ENCODE results near the gene GRB10. TPM values are rescaled to one million over a fixed set of nuclear protein-coding genes. Genes with fewer than 3 reads are reported as not detected.

The GRB10 gene
- total and polyA plus RNA-seq, 2 of the 8 experiments (the other 6 are each of a cell fraction or from before 2014, with no cell fraction given) = 35.7 to 97.0 TPM

DNA sequence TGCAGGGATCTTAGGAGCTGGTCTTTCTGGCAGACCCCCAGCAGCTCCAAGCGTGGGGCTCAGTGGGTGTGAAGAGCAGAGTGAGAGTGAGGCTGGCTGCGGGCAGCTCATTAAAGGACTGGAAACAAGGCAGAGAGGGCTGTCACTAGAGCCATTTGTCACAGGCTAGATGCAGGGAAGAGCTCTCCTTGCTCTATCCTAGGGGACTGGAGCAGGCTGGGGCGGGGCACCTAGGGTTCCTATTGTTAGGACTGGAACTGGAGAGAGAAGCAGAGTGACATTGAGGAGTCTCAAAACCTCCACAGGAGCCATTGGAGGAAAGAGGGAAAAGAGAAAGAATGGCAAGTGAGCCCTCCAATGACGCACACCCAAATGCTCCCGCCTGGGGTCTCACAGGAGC lies 216.7 kb downstream of the GRB10 start:
- no peak overlapping the region for H3K23ac ChIP-seq (ENCODE audit: insufficient read length)
- DNase-seq (ENCODE audit: low read depth in 1 of 2, low spot score in 2 of 2) (no peak), FAIRE-seq (no peak)
- H4K20me1 ChIP-seq (replicated peaks in 1 of 2; ENCODE audit: control insufficient read depth in 1 of 2, insufficient read depth in 2 of 2, low read length in 2 of 2) = peaks cover 0 to 2% of the 10 kb centered on the region in 2 experiments
- no peak overlapping the region for H2BK120ac ChIP-seq (replicated peaks; ENCODE audit: low read depth, low read length)
- ChIA-PET CTCF (ENCODE audit: partially characterized antibody) (interaction anchor here (0.9 to 1.5 kb wide), 3 partner anchors 22 to 98 kb away, joined by 3 to 4 read pairs (median 3); no protein-coding TSS in a partner anchor), POLR2A (ENCODE audit: partially characterized antibody) (interaction anchor here (0.6 kb wide), 1 partner anchor 165 kb away, joined by 5 read pairs; no protein-coding TSS in a partner anchor)
- H3K4me1 ChIP-seq (replicated peaks in 1 of 4; ENCODE audit: control insufficient read depth in 3 of 4, insufficient read depth in 4 of 4, low read length in 3 of 4) = peaks cover 0 to 3% (median 0%) of the 10 kb centered on the region in 4 experiments; a peak in 1 of 7 replicates
- no peak overlapping the region for H4K5ac ChIP-seq (ENCODE audit: insufficient read length, low read depth, low read length)
- H4K91ac ChIP-seq (replicated peaks; ENCODE audit: insufficient read length, low read length) = no peak overlapping the region
- no peak overlapping the region for H3K9ac ChIP-seq (replicated peaks in 1 of 4; ENCODE audit: extremely low read depth in 1 of 4, low read depth in 3 of 4, low read length in 3 of 4)
- H3K56ac ChIP-seq (replicated peaks; ENCODE audit: insufficient read length, low read depth, low read length) = no peak overlapping the region
- no peaks in the 10 kb centered on the region for H3K36me3 ChIP-seq (ENCODE audit: control insufficient read depth in 2 of 4, insufficient read depth in 4 of 4, low read length in 3 of 4)
- H2BK15ac ChIP-seq (ENCODE audit: low read length) = no peak overlapping the region
- no peak overlapping the region for H4K8ac ChIP-seq (ENCODE audit: extremely low read depth, insufficient read depth, low read length)
- H3K4me2 ChIP-seq (ENCODE audit: insufficient read depth in 1 of 2, low read depth in 2 of 2, low read length in 2 of 2) = no peak overlapping the region
- H3K14ac ChIP-seq (ENCODE audit: insufficient read length) = no peak overlapping the region
- no peak overlapping the region for H3K4me3 ChIP-seq (ENCODE audit: extremely low read depth in 1 of 4, insufficient read depth in 2 of 4, low read depth in 3 of 4, low read length in 4 of 4)
- H3K79me1 ChIP-seq (ENCODE audit: low read depth, low read length) = no peaks in the 10 kb centered on the region
- no peaks in the 10 kb centered on the region for H3K79me2 ChIP-seq (ENCODE audit: control insufficient read depth in 1 of 2, insufficient read depth in 2 of 2, low read length in 2 of 2)
- no peak overlapping the region for H2AFZ ChIP-seq (ENCODE audit: low read length)
- no peak overlapping the region for H2BK5ac ChIP-seq (ENCODE audit: low read depth, low read length)
- H3K27me3 ChIP-seq (replicated peaks in 1 of 4; ENCODE audit: control insufficient read depth in 3 of 4, extremely low read depth in 1 of 4, insufficient read depth in 3 of 4, low read length in 3 of 4) = no peaks in the 10 kb centered on the region
- H2BK12ac ChIP-seq (ENCODE audit: low read depth, low read length) = no peak overlapping the region
- H3K23me2 ChIP-seq (ENCODE audit: low read depth, low read length) = no peaks in the 10 kb centered on the region
- H3K27ac ChIP-seq (ENCODE audit: low read depth, low read length) = no peak overlapping the region
- H2BK20ac ChIP-seq (ENCODE audit: low read length) = no peak overlapping the region
- peaks cover 2 to 3% of the 10 kb centered on the region in 2 experiments; a peak in 1 of 4 replicates for H3K9me3 ChIP-seq (ENCODE audit: insufficient read depth in 2 of 2, low read depth in 1 of 2, low read length in 1 of 2)
- 81% methylated on average over 5 of the region's 5 CpGs; no CpG with 5 or more reads in 1 of the 2 experiments for WGBS, 2 experiments (ENCODE audit: extremely low coverage in 1 of 2, insufficient coverage in 1 of 2, insufficient read length in 1 of 2, insufficient replicate concordance in 2 of 2, low coverage in 1 of 2, low lambda C conversion rate in 2 of 2, missing lambda C conversion rate in 1 of 2)
- no peak overlapping the region for H3K4ac ChIP-seq (replicated peaks; ENCODE audit: insufficient read length, low read depth, low read length)
- no peak overlapping the region for H3K18ac ChIP-seq (ENCODE audit: extremely low read depth, low read length)
- H2AK5ac ChIP-seq (ENCODE audit: low read depth, low read length) = no peak overlapping the region
- no peak for TF ChIP-seq ASH2L (IDR thresholded peaks at IDR 0.05; ENCODE audit: low read length)

Data from H1 (cell line).